Parietal lobe (tissue), 1 donor: ENCODE data around the gene PI4KA. TPM values are rescaled to one million over a fixed set of nuclear protein-coding genes. Genes with fewer than 3 reads are reported as not detected.

Experiments used
- total RNA-seq: library from RNA; depleted of rRNA; stranded (reverse); fragments of >200 nt; gene quantifications from one replicate; pipeline ENCODE4 v1.2.3, GENCODE V29; 2014

Gene PI4KA
- total RNA-seq, result 131 TPM

DNA sequence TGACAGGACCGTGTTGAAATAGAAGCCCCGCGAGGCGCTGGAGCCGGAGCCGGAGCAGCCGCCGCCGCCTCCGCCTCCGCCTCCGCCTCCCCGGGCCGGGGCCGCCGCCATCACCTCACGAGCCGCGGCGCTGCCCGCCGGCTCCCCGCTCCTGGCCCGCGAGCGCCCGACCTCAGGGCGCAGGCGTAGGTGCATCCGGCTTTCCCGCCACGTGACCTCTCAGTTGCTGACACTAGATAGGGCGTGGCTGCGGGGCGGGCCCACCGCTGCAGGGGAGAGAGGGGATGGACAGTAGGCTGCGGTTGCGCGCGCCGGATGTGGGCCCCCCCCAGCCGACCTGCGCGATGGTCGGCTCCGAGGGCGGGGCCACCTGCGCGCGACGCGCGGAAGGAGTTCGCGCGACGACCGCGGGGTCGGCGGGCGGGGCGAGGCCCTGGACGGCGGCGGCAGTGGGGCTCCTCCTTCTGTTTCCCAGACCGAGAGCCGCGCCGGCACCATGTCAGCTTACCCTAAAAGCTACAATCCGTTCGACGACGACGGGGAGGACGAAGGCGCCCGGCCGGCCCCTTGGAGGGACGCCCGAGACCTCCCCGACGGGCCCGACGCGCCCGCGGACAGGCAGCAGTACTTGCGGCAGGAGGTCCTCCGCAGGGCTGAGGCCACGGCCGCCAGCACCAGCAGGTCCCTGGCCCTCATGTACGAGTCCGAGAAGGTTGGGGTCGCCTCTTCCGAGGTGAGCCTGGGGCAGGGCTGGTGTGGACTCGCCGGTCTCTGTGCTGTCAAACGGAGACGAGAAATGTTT is at the start of gene PI4KA, which contains the start of gene SNAP29:
Gene PI4KA, minus strand, starts transcription at position 197 of the 802 bp plus-strand sequence. Its CDS starts 86 bp downstream, at position 111.
Gene SNAP29, plus strand, starts transcription at position 393 of the 802 bp plus-strand sequence. Its CDS starts 104 bp downstream, at position 497.

DNA sequence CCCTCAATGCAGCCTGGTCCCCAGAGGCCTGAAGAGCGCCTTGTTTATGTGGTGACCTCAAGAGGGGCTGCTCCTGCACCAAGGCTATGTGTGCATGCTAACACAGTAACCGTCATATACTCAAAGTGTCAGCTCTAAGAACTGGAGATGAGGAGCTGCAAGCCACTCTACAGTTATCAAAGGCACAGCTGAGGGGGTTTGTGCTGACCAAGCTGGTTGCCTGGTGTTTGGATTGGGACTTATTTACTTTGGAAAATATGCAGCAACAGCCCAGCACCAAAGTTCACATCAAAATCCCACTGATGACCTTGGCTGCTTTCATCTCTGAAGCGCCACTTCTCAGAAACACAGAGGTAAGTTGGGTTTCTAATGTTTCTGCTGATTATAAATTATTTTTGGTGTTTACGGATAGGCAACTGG is 84.8 kb downstream of the PI4KA start, which contains the start of gene SERPIND1:
Gene SERPIND1, plus strand, starts transcription at position 321 of the 420 bp plus-strand sequence. CDS start 5,200 bp downstream, outside the sequence.

Other genes starting within 250 kb of the PI4KA start
- 1.3 TPM for gene SERPIND1, start 84.7 kb downstream of the PI4KA start, total RNA-seq
- gene SNAP29, start 196 bp upstream of the PI4KA start, total RNA-seq, result 10.3 TPM
- gene CRKL, start 58.6 kb upstream of the PI4KA start, total RNA-seq, result 53.5 TPM
- 4.7 TPM for gene AIFM3, start 108.4 kb upstream of the PI4KA start, total RNA-seq
- gene LZTR1, start 123.5 kb upstream of the PI4KA start, total RNA-seq, result 95.2 TPM
- gene THAP7, start 143.3 kb upstream of the PI4KA start, total RNA-seq, result 22.8 TPM
- gene P2RX6, start 156.4 kb upstream of the PI4KA start, total RNA-seq, result 0.31 TPM
- 1.6 TPM for gene SLC7A4, start 173.8 kb upstream of the PI4KA start, total RNA-seq
- 0.31 TPM for gene LRRC74B, start 187.1 kb upstream of the PI4KA start, total RNA-seq